ENCODE data around the gene ABHD12. TPM values are rescaled to one million over a fixed set of nuclear protein-coding genes. Genes with fewer than 3 reads are reported as not detected.

Gene ABHD12
- total and polyA plus RNA-seq, 10 of the 15 experiments (the other 5 are each of a cell fraction or from before 2014, with no cell fraction given) = 1.5 to 61.8 (median 26.7) TPM

DNA sequence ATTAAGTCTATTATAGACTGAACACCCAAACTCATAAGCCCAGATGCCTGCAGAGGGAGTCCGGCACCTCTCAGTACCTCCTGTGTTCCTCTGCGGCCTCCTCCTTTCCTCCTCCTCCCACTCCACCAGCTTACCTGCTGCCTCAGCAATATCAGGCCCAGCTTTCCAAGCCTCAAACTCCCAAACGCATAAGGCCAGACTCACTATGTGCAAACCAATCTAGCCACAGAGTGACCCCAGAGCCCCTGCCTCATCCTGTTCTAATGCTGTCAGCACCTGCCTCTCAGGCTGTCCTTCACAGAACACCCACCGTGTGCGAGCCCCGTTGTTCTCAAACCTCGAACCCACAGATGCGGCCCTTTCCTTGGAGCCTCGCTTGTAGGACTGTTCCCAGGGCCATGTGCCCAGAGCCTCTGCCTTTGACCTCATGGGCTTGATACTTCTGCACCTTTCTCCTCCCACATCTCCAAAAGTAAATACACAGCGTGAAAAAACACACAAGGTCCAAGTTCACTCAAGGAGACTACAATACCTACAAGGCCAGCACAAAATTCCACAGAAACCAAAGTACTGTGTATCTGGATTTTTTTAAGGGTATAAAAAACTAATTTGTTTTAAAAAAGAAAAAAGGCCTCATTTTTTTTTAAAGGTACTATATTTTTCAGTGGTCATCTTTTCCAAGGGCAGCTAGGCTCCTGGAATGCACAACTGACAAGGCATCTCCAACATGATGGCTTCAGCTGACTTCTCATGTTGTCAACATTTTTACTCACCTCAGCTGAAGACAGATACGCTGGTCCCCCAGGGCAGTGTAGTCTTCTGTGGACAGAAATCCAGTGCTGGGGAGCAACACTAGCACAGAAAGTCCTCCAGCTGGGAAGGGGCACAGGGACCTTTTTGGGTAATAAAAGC, 52.3 kb downstream of the ABHD12 start (continued):
- TF ChIP-seq SKIL (IDR thresholded peaks at IDR 0.05; ENCODE audit: low read depth, poor library complexity, severe bottlenecking) (no peak), RFX5 (IDR thresholded peaks at IDR 0.05; ENCODE audit: low read depth, low read length) (no peak), POU2F2 (IDR thresholded peaks at IDR 0.05; ENCODE audit: borderline replicate concordance, low read depth, low read length) (no peak), FOS (IDR thresholded peaks at IDR 0.05; ENCODE audit: borderline replicate concordance, extremely low read depth, insufficient read length) (no peak), LARP7 (IDR thresholded peaks at IDR 0.05) (no peak), MTA2 (IDR thresholded peaks at IDR 0.05; ENCODE audit: low read depth) (no peak)

GRCh38 chr20:25336561-25337422, 53.8 kb downstream of the ABHD12 start:
- POLR2A ChIA-PET = no interaction called here

More at GRCh38 chr20:25336561-25337422, 53.8 kb downstream of the ABHD12 start:
- H3K27me3 ChIP-seq (replicated peaks in 1 of 2; ENCODE audit: control insufficient read depth in 2 of 2, insufficient read depth in 2 of 2, low read length in 1 of 2) = no peaks in the 10 kb centered on the region
- H3K4me1 ChIP-seq (ENCODE audit: control insufficient read depth, insufficient read depth, low read length) = no peaks in the 10 kb centered on the region
- no peak overlapping the region for H3K4me2 ChIP-seq (ENCODE audit: control insufficient read depth, insufficient read depth)
- peaks cover 2% of the 10 kb centered on the region; the same call in 1 of the 2 replicates for H4K20me1 ChIP-seq (ENCODE audit: control insufficient read depth, insufficient read depth)
- no peak for ATAC-seq
- H3K27ac ChIP-seq (ENCODE audit: control insufficient read depth, insufficient read depth) = no peak overlapping the region
- peaks cover 6 to 7% of the 10 kb centered on the region in 2 experiments; a peak in 3 of 4 replicates for H3K36me3 ChIP-seq (ENCODE audit: control insufficient read depth in 2 of 2, insufficient read depth in 2 of 2, low read length in 1 of 2)
- intact Hi-C loops (cut with micrococcal nuclease; ENCODE audit: unreplicated experiment) = no loop called here
- no peak overlapping the region for H3K4me3 ChIP-seq
- ChIA-PET CTCF (interaction anchor here (0.6 to 1.3 kb wide), 2 partner anchors 63 to 300 kb away, joined by 3 to 5 read pairs; no protein-coding TSS in a partner anchor), RAD21 (ENCODE audit: unreplicated experiment) (no interaction called here), SMC1A (ENCODE audit: uncharacterized antibody, unreplicated experiment) (no interaction called here)
- TF ChIP-seq, protein P1, sequence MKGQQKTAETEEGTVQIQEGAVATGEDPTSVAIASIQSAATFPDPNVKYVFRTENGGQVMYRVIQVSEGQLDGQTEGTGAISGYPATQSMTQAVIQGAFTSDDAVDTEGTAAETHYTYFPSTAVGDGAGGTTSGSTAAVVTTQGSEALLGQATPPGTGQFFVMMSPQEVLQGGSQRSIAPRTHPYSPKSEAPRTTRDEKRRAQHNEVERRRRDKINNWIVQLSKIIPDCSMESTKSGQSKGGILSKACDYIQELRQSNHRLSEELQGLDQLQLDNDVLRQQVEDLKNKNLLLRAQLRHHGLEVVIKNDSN (IDR thresholded peaks at IDR 0.05; ENCODE audit: borderline replicate concordance, extremely low read length, insufficient read depth, low read depth, low read length) = no peak
- TF ChIP-seq RAD21 (IDR thresholded peaks at IDR 0.05; ENCODE audit: insufficient read depth, low read depth, low read length) = peak; percentile 44
- no peak for TF ChIP-seq NBN (IDR thresholded peaks at IDR 0.05)
- TF ChIP-seq CTCF (IDR thresholded peaks at IDR 0.05 in 2 of 3, conservative IDR thresholded peaks at IDR 0.05 in 1 of 3; ENCODE audit: control insufficient read depth in 2 of 3, extremely low read depth in 1 of 3, insufficient read depth in 1 of 3, low read depth in 3 of 3, low read length in 3 of 3) = peak in 1 of 3 experiments; percentile 8; a peak in 1 of 6 replicates
- TF ChIP-seq HDGF (IDR thresholded peaks at IDR 0.05) = no peak
- 83% methylated on average over 17 of the region's 17 CpGs for WGBS (ENCODE audit: insufficient coverage, insufficient replicate concordance, low lambda C conversion rate, missing lambda C conversion rate)
- no TSS peak for BruUV-seq (replicated peaks)
- no peak for FAIRE-seq
- H3K79me2 ChIP-seq (ENCODE audit: control insufficient read depth, insufficient read depth, low read length) = peaks cover 10% of the 10 kb centered on the region
- H3K9me3 ChIP-seq (replicated peaks; ENCODE audit: control insufficient read depth, insufficient read depth, low read length) = no peaks in the 10 kb centered on the region; the same call in 2 of the 3 replicates
- no peak for DNase-seq (ENCODE audit: low read depth, low spot score)
- H2AFZ ChIP-seq (ENCODE audit: control insufficient read depth, low read depth, low read length) = no peak overlapping the region
- in situ Hi-C loops (cut with MboI) = no loop called here
- no peak overlapping the region for H3K9ac ChIP-seq (ENCODE audit: control insufficient read depth, insufficient read depth, low read length)
